ENCODE results near the gene IGF2BP3.

DNA sequence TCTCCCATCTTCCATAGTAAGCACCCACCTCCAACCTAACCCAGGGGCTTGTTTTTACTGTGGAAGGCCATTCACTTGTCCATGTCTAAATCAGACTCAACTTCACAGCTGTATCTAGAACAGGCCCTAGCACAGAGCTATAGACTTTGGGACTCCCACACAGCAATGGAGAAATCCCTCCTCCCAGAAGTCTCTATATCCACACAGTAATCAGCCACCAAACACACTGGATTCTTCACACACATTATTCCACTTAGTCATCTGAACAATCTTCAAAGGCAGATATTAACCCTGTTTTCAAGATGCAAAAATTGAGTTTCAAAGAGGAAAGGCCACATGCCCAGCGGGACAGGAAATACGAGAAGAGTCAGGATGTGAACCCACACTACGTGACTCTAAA, 89.3 kb downstream of the IGF2BP3 start:
- TF ChIP-seq, protein P1, sequence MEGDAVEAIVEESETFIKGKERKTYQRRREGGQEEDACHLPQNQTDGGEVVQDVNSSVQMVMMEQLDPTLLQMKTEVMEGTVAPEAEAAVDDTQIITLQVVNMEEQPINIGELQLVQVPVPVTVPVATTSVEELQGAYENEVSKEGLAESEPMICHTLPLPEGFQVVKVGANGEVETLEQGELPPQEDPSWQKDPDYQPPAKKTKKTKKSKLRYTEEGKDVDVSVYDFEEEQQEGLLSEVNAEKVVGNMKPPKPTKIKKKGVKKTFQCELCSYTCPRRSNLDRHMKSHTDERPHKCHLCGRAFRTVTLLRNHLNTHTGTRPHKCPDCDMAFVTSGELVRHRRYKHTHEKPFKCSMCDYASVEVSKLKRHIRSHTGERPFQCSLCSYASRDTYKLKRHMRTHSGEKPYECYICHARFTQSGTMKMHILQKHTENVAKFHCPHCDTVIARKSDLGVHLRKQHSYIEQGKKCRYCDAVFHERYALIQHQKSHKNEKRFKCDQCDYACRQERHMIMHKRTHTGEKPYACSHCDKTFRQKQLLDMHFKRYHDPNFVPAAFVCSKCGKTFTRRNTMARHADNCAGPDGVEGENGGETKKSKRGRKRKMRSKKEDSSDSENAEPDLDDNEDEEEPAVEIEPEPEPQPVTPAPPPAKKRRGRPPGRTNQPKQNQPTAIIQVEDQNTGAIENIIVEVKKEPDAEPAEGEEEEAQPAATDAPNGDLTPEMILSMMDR (IDR thresholded peaks at IDR 0.05) = no peak
- TF ChIP-seq POLR2A (IDR thresholded peaks at IDR 0.05) = no peak
